ENCODE data around the gene NGEF. TPM values are rescaled to one million over a fixed set of nuclear protein-coding genes. Genes with fewer than 3 reads are reported as not detected.

NGEF gene
- total RNA-seq, 1 experiment from 2014 or later: 5.4 TPM

- TF ChIP-seq RELA (CRISPR knock-in tag; IDR thresholded peaks at IDR 0.05; ENCODE audit: borderline replicate concordance) (no peak), ZNF232 (CRISPR knock-in tag; IDR thresholded peaks at IDR 0.05) (no peak), IRF1 (CRISPR knock-in tag; IDR thresholded peaks at IDR 0.05) (no peak), SOX15 (CRISPR knock-in tag; IDR thresholded peaks at IDR 0.05) (no peak), MLX (CRISPR knock-in tag; IDR thresholded peaks at IDR 0.05) (no peak), KAT7 (CRISPR knock-in tag; IDR thresholded peaks at IDR 0.05; ENCODE audit: borderline replicate concordance) (no peak)
Measured at GRCh38 chr2:233055362-233055761, 42.3 kb upstream of the NGEF start (continued).

GRCh38 chr2:233053928-233054784 is 41.1 kb upstream of the NGEF start:
- CTCF ChIA-PET: interaction anchor here (0.7 to 2.3 kb wide), 13 partner anchors 10 to 203 kb away, joined by 3 to 14 read pairs (median 4); partner anchors contain the start of gene NEU2
- H3K9me3 Mint-ChIP-seq: no peaks in the 10 kb centered on the region
- H3K4me3 Mint-ChIP-seq: peak overlapping the region; percentile 13; the same call in 1 of the 2 replicates
- DNase-seq (ENCODE audit: low spot score) (peak; percentile 88), ATAC-seq (peak; percentile 46)
- peaks cover 7% of the 10 kb centered on the region for H3K27me3 Mint-ChIP-seq (ENCODE audit: low read depth)
- peaks cover 52% of the 10 kb centered on the region for H3K4me1 Mint-ChIP-seq
- TF ChIP-seq JAZF1 (CRISPR knock-in tag; IDR thresholded peaks at IDR 0.05) (no peak), NFE2L1 (CRISPR knock-in tag; IDR thresholded peaks at IDR 0.05) (no peak), MYBL2 (CRISPR knock-in tag; IDR thresholded peaks at IDR 0.05) (no peak), IRF1 (CRISPR knock-in tag; IDR thresholded peaks at IDR 0.05) (no peak), USF1 (CRISPR knock-in tag; IDR thresholded peaks at IDR 0.05) (no peak), ETV6 (CRISPR knock-in tag; IDR thresholded peaks at IDR 0.05) (0 out of 2 replicates have a peak, but pooled peaks have one; percentile 31), ZNF138 (CRISPR knock-in tag; conservative IDR thresholded peaks at IDR 0.05) (no peak), TCF7 (CRISPR knock-in tag; IDR thresholded peaks at IDR 0.05; ENCODE audit: low read depth) (no peak), ZNF532 (CRISPR knock-in tag; IDR thresholded peaks at IDR 0.05; ENCODE audit: borderline replicate concordance) (no peak), ZNF416 (CRISPR knock-in tag; IDR thresholded peaks at IDR 0.05) (no peak), ZNF317 (CRISPR knock-in tag; IDR thresholded peaks at IDR 0.05; ENCODE audit: borderline replicate concordance, low read depth) (no peak), GABPB1 (CRISPR knock-in tag; IDR thresholded peaks at IDR 0.05) (no peak), ZNF121 (CRISPR knock-in tag; IDR thresholded peaks at IDR 0.05) (no peak), CTCF (IDR thresholded peaks at IDR 0.05) (peak; percentile 94)
- 0 out of 2 replicates have a peak overlapping the region, but pooled peaks have one; percentile 67 for H3K27ac Mint-ChIP-seq
- POLR2A ChIA-PET: no interaction called here
- no peaks in the 10 kb centered on the region for H3K36me3 Mint-ChIP-seq
